Jurkat, Clone E6-1 (cell line): ENCODE measurements around the gene IFTAP. TPM values are rescaled to one million over a fixed set of nuclear protein-coding genes. Genes with fewer than 3 reads are reported as not detected.
A peak's percentile ranks its signal among the peaks of the same experiment; 100 is the strongest.
"Not testable (repeated sequence)": the region's sequence is repeated elsewhere in the genome, so short reads cannot be mapped to it uniquely, and the experiment has no call there.

Experiments
- DNase-seq: peaks from one replicate; pipeline ENCODE4 v3.0.0-alpha.2; 2011; ENCODE audit warnings: low read depth, low spot score
- H3K4me3 ChIP-seq: 2 replicates; pipeline ENCODE4 v1.5.1; 2011; ENCODE audit warnings: mild to moderate bottlenecking, low read length, control low read depth, moderate library complexity
- polyA plus RNA-seq: library from polyadenylated mRNA; unstranded; fragments of >200 nt; gene quantifications from one replicate; pipeline ENCODE4 v1.2.1, GENCODE V29; 2012; ENCODE audit warnings: missing spikeins; ENCODE audit not compliant: insufficient read length, insufficient read depth

IFTAP gene, protein sequence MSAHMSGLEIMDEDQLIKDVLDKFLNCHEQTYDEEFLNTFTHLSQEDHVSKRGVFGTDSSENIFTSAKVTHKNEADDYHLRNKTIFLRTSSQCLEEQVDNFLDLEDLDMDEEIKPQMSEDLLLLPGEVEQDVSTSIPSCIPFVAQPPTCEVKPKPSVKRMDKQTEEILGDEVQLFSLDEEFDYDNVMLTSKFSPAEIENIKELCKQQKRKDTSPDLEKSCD
- not detected for polyA plus RNA-seq

DNA sequence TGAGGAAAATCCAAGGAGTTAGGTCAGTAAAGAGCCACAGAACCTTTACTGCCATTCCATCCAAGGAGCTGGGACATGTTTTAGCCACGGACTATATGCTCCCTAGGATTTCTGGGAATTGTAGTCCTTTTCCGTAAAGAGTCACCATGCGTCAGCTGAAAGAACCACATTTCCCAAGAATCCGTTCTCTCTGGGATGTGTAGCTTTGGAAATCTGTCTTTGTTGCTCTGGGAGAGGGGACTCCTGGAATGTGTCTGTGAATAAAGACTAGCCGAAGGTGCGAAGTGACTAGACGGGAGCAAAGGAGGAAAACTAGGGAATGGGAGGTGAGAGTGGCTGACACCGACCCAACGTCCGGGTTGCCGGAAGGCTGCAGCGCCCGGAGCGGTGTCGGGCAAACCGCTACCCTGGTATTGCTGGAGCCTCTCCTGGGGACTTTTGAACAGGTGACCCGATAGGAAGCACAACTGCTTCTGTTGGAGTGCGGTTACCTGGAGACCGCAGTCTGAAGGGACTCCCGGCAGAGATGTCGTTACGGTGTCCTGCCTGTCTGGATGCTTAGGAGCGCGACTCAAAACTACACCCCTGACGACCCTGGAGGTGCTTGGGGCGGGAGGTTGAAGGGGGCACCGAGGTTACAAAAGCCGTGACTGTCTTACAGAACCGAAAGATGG is at the start of gene IFTAP:
Gene IFTAP (plus strand): TSS at position 187 of the 674 bp plus-strand sequence. CDS start 15,602 bp downstream, outside the sequence.
- H3K4me3 ChIP-seq = no peak within 1 kb of the TSS
- DNase-seq = no peak

DNA sequence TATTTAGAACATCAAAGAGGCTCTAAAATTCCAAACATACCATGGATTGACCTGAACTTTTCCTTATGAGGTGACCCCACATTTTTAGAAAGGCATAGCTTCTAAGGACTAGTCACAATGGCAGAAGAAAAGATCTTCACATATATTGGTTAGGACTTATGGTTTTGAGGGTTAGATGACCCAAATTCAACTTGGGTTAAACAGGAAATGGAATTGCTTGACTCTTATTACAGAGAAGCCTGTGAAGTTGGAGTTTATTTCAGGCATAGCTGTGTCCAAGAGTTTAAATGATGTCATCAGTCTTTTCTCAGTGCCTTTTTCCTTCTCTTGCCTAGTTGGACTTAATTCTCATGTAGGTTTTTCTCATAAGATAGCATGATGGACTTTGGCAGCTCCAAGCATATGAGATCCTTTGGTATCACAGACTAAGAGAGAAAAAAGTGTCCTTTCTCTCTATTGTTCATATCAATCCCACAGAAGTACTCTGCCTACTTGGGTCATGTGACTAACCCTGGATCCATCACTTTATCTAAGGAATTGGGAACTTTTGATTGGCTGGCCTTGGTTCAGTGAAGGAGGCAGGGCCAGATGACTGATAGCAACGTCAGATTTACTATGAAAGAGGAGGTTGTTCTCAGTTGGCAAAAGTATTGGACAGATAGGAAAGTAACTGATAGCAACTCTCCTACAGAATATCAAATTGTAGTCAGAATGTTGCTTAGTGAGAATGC is 43.8 kb upstream of the IFTAP start:
- no peak overlapping the region for H3K4me3 ChIP-seq
- DNase-seq = no peak

DNA sequence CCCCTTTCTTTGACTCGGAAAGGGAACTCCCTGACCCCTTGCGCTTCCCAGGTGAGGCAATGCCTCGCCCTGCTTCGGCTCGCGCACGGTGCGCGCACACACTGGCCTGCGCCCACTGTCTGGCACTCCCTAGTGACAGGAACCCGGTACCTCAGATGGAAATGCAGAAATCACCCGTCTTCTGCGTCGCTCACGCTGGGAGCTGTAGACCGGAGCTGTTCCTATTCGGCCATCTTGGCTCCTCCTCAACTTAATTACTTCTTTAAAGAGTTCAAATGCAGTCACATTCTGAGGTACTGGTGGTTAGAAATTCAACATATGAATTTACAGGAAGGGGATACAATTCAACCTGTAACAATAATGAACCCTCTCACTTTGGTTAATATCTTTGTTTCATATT is 36.9 kb upstream of the IFTAP start:
- DNase-seq, H3K4me3 ChIP-seq: not testable (repeated sequence)

DNA sequence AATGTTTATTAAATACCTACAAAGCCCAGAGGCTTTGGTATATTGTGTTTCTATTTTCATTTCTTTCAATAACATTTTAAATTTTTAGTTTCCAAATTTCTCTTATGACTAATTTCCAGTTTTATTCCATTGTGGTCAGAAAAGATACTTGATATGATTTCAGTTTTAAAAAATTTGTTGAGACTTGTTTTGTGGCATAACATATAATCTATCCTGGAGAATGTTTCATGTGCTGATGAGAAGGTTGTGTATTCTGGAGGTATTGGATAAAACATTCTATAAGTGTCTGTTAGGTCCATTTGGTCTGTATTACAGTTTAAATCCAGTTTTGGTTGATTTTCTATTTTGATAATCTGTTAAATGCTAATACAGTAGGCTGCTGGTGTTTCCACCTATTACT is 36.3 kb upstream of the IFTAP start:
- DNase-seq = no peak
- no peak overlapping the region for H3K4me3 ChIP-seq

DNA sequence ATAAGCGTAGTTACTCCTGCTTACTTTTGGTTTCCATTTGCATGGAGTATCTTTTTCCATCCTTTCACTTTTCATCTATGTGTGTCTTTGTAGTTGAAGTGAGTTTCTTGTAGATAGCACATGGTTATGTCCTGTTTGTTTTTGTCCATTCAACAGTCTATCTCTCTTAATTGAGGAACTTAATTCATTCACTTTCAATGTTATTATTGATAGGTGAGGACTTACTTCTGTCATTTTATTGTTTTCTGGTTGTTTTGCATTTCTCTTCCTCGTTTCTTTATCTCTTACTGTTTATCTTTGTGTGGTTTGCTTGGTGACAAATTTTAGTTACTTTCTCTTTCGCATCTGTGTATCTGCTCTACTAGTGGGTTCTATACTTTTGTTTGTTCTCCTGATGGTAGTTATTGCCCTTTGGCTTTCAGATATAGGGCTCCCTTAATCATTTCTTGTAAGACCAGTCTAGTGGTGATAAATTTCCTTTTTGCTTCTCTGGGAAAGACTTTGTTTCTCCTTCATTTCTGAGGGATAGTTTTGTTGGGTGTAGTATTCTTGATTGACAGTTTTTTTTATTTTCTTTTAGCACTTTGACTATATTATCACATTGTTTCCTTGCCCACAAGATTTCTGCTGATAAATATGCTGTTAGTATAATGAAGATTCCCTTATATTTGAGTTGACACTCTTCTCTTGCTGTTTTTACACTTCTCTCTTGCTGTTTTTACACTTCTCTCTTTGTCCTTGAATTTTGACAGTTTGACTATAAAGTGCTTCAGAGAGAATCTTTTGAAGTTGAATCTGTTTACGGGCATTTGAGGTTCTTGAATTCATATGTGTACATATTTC is 35.5 kb upstream of the IFTAP start:
- peak; percentile 41 for DNase-seq
- H3K4me3 ChIP-seq = no peak overlapping the region

DNA sequence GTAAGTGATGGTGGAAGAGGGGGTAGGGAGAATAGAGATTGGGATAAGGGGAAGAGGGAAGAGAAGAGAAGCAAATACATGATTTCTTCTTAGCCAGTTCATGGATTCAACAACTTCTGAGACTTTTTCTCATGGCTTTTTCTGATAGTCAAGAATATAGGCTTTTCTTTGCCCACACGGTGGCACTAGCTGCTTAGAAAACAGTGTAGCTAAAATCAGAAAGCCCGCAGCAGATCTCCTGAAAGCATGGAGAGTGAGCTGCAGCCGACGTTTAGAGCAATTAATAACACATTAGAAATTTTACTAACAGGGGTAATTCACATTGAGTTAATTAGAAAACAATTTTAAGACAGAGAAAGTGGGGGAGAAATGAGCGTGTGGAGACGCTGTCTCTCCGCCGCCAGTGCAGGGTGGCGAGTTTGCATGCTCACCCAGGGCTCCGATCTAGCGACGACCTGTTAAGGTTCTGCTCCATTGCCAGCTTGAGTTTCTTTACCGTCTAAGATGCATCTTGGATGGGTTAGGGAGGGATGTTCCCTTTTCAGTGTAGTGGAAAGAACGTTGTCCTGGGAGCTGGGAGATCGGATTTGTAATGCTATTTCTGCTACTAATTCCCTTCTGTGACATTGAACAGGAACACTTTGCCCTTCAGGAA is 29.8 kb upstream of the IFTAP start:
- no peak overlapping the region for H3K4me3 ChIP-seq
- DNase-seq = peak; percentile 81

DNA sequence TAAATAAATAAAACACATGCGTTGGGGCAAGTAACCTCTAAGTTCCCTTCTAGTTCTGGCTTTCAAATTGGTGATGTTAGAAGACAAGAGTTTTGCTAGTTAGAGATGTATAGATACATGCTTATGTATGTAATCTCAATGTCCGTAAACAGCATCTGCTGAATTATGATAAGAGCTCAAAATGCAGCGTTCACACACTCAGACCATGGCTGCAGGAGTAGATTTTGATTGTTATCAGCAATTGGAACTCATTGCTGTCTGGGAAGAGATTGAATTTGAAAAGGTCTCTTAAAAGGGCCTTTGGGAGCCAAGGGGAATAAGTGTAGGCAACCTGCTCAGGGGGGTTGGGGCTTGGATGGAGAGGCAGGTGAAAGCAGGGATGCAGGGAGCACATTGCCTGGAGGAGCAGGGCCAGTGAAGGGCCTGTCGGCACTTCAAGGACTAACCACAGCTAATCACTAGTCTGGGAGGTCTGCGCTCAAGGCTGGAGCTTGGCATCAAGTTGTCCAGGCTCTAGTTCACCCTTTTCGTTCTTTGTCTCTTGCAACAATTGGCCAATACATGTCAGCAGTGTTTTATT is 29.2 kb upstream of the IFTAP start:
- no peak for DNase-seq
- H3K4me3 ChIP-seq = no peak overlapping the region

DNA sequence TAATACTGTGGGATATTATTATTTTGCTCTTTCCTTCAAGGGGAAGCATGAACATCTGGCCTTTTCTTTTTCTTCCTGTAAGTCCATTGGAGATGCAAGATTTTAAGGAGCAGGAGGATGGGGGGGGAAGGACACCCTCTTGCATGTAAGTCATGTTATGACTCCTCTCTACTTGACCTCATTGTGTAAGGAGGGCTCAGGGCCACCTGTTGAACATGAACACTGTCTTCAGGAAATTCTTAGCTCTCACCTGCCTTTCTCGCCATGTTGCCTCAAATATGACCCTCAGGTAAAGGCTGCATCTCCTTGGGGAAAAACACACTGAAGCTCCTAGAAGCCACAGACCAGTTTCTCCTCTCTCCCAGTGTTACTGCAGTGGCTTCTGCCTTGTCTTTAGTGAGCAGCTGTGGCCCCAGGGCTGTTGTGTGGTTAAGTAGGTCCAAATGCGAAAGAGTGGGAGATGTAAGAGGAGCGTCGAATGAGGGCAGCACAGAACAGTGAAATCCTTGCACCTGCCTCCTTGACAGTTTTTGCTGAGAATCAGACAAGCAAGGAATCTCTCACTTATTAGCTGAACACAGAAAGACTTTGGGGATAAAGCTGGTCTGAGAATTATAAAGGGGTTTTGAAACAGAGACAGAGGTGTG is 27.8 kb upstream of the IFTAP start:
- no peak overlapping the region for H3K4me3 ChIP-seq
- DNase-seq = peak; percentile 91

DNA sequence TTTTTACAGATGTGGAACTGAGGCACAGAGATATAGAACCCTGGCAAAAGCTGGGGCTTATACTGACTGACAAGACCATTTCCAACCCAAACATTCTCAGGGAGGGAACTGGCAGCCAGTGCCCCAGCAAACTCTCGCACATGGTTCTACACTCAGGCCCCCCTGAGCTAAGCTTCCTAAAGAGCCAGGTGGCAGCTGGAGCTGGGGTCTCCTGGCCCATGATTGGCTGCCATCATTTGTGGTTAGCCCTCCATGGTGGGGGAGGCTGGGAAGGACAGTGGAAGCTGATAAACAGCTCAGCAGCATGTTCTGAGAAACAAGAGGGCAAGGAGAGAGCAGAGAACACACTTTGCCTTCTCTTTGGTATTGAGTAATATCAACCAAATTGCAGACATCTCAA is 26.6 kb upstream of the IFTAP start, which contains the start of gene RAG1:
Gene RAG1 (plus strand): TSS at position 314 of the 400 bp plus-strand sequence. CDS start 5,298 bp downstream, outside the sequence.
- H3K4me3 ChIP-seq = peak within 1 kb of the TSS; percentile 22
- peak; percentile 62 for DNase-seq

DNA sequence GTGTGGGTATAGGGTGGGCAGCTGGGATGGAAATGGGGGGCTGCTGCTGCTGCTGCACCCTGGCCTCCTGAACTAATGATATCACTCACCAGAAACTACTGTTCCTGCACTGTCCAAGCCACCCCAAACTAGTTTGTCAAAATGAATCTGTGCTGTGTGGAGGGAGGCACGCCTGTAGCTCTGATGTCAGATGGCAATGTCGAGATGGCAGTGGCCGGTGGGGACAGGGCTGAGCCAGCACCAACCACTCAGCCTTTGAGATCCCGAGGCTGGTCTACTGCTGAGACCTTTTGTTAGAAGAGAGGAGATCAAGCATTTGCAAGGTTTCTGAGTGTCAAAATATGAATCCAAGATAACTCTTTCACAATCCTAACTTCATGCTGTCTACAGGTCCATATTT is 25.2 kb upstream of the IFTAP start:
- DNase-seq = no peak
- H3K4me3 ChIP-seq = peak overlapping the region; percentile 13

DNA sequence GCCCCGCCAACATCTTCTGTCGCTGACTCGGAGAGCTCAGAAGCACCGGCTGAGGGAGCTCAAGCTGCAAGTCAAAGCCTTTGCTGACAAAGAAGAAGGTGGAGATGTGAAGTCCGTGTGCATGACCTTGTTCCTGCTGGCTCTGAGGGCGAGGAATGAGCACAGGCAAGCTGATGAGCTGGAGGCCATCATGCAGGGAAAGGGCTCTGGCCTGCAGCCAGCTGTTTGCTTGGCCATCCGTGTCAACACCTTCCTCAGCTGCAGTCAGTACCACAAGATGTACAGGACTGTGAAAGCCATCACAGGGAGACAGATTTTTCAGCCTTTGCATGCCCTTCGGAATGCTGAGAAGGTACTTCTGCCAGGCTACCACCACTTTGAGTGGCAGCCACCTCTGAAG is 19.8 kb upstream of the IFTAP start:
- no peak overlapping the region for H3K4me3 ChIP-seq
- no peak for DNase-seq

DNA sequence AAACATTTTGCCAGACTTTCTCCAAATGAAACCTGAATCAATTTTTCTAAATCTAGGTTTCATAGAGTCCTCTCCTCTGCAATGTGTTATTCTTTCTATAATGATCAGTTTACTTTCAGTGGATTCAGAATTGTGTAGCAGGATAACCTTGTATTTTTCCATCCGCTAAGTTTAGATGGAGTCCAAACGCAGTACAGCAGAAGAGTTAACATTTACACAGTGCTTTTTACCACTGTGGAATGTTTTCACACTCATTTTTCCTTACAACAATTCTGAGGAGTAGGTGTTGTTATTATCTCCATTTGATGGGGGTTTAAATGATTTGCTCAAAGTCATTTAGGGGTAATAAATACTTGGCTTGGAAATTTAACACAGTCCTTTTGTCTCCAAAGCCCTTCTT is 16.9 kb upstream of the IFTAP start:
- no peak overlapping the region for H3K4me3 ChIP-seq
- no peak for DNase-seq

DNA sequence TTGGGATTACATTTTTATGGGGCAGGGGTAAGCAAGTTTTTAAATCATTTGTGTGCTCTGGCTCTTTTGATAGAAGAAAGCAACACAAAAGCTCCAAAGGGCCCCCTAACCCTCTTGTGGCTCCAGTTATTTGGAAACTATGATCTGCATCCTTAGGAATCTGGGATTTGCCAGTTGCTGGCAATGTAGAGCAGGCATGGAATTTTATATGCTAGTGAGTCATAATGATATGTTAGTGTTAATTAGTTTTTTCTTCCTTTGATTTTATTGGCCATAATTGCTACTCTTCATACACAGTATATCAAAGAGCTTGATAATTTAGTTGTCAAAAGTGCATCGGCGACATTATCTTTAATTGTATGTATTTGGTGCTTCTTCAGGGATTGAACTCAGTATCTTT is 16.4 kb upstream of the IFTAP start:
- no peak for DNase-seq
- no peak overlapping the region for H3K4me3 ChIP-seq

DNA sequence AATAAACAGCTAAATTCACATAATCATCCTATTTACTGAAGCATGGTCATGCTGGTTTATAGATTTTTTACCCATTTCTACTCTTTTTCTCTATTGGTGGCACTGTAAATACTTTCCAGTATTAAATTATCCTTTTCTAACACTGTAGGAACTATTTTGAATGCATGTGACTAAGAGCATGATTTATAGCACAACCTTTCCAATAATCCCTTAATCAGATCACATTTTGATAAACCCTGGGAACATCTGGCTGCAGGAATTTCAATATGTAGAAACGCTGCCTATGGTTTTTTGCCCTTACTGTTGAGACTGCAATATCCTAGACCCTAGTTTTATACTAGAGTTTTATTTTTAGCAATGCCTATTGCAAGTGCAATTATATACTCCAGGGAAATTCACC is 15.8 kb upstream of the IFTAP start:
- no peak overlapping the region for H3K4me3 ChIP-seq
- no peak for DNase-seq

DNA sequence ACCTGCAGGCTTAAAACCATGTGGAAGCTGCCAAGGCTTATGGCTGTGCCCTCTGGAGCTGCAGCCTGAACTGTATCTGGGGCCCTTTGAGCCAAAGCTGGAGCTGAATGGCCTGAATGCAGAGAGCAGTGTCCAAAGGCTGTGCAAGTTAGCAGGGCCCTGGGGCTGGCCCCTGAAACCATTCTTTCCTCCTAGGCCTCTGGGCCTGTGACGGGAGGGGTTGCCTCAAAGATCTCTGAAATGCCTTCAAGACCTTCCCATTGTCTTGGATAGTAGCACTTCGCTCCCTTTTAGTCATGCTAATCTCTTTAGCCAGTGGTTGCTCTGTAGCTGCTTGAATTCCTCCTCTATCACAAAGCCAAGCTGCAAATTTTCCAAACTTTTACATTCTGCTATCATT is 12.8 kb upstream of the IFTAP start:
- DNase-seq = no peak
- no peak overlapping the region for H3K4me3 ChIP-seq

DNA sequence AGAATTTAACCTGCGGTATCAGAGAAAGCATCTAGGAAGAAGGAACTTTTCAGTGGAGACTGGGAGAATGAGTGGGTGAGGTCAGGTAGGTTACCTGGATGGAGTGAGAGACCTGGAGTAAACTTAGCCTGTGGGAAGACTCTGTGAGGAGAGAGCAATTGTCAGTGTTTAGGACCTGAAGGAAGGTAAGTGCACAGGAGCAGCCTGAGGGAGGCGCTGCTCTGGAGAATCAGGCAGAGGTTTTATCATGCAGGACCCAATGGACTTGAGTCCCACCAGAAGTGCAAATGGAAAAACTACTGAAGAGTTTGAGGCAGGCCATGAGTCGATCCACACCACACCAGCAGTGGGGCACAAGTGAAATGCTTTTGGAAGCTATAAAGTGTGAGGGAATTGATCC is 10.6 kb upstream of the IFTAP start:
- no peak for DNase-seq
- no peak overlapping the region for H3K4me3 ChIP-seq

DNA sequence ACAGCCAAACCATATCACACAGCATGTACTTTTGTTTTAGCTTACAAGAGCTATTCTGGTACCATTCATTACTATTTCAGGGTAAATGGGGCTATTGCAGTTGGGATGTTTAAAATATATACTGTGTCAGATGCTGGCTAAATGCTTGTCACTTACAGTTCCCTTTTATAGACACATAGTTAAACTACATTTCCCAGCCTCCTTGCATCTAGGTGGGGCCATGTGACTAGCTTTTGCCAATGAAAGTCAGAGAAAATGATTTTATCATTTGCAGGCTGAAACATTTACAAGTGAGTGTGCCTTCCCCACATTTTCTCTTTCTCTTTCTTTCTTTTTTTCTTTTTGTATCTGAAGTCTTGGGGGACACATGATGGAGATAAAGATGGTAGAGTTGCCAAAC is 7.8 kb upstream of the IFTAP start:
- H3K4me3 ChIP-seq = no peak overlapping the region
- DNase-seq = no peak

DNA sequence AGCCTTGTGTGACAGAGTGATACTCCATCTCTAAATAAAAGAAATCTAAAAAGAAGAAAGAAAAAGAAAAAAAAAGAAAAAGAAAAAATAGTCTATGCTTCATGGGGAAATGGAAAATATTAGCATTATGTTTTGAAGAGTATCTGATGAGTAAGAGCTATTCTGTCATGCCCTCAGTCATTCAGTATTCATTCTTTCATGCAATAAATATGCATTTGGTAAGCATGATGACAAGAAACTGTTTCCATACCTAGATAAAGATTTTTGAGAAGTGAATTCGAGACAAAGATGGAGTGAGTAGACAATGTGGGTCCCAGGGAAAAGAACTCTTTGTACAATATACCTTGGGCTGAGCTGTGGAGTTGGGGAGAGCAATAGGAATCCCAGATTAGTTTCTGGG is 6.2 kb upstream of the IFTAP start:
- no peak overlapping the region for H3K4me3 ChIP-seq
- no peak for DNase-seq
